NCI-H69 (cell line): ENCODE measurements around the gene FOSB.

Source experiments
- DNase-seq: peaks from one replicate; lab custom pipeline; 2025; lab: John Stamatoyannopoulos, UW

The FOSB gene

DNA sequence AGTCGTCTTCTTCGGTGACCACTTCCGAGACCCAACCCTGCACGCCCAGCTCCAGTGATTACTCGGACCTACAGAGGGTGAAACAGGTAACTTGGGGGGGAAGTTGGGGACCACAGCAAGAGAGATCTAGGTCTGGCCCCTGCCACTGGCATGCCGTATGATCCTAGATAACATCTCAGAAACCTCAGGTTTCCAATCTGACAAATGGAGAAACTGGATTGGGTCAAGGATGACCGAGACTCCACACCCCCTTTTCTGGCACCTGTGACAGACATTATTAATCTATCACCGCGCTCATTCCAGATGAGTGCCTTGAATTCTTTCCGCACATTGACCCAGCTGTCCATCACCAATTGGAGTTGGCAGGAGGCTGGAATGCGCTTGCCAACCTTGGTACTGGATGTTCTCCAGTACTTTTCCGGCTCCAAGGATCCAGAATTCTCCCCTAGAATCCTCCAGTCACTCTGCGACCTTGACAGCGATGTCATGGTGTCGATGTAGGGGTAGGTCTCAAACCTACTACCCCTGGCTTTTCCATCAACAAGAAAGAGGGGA is 56.9 kb downstream of the FOSB start:
- no peak for DNase-seq
